Activated T-cell treated with anti-CD3 and anti-CD28 coated beads, Interleukin-2, amount 50 U/mL, for 48 hours (primary cell): ENCODE measurements around the gene TGFBR3.

Experiments used
- DNase-seq, 2 experiments: peaks; one replicate each; pipeline ENCODE4 v3.0.0-alpha.2; 2020

TGFBR3 gene

DNA sequence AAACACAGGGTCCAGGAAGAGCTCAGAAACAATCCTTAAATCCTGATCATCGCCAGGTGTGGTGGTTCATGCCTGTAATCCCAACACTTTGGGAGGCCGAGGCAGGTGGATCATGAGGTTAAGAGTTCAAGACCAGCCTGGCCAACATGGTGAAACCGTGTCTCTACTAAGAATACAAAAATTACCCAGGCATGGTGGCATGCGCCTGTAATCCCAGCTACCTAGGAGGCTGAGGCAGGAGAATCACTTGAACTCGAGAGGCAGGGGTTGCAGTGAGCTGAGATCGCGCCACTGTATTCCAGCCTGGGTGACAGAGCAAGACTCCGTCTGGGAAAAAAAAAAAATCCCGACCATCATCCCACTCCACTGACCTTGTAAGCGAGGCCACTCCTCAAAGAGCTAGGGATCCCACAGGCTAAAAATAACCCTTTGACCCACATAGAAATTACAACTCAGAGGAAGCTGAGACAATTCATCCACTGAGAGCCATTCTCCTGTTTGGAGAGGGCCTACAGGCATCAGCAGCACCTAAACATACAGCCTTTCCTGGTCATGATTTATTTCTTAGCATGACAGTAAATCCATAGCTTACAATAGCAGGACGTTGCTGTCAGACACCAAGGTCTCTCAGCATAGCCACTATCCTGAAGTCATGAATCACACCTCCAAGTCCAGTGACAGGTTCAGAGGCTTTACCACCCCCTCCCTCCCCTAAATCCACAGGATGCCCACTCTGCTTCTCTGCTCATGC lies 66.7 kb downstream of the TGFBR3 start:
- no peak for DNase-seq

DNA sequence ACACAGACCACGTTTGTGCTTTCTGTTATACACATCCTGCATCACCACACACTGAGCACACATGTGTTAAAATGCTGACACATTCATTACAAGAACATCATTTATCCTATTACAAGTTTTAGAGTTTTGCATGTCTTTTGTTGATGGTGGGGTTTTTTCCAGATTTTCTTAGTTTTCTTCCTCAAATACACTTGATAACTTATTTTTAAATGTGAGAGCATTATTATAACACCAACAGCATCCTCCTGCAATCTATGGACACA lies 67.3 kb downstream of the TGFBR3 start:
- no peak for DNase-seq

DNA sequence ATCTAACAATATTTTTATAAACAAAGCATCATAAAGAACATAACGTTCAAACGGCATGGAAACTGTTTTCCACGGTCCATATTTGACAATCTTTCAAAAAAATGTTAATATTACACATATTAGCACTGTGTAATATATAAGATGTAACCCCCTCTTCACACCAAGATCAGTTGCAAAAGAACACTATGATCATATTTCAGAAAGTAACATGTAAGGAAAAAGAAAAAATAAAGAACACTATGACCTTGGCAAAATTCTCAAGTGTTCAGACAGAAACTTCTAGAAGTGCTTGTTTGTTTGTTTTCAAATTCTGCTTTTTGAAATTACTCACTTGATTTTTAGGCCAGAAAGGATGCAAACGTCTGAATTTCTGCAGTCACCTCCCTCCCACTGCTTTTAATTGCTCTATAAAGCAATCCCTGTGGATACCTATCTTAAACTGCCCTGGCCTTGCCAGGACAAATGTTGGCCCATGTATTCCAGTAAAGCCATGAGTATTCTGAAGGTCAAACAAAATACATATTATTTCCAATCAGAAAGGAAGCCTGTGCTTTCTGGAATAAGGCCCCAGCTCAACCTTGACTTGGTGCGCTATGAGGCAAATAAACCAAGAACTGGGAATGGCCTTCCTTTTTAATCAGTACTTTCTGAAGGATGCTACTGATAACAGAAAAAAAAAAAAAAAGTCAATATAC lies 68.6 kb downstream of the TGFBR3 start:
- DNase-seq, result no peak

DNA sequence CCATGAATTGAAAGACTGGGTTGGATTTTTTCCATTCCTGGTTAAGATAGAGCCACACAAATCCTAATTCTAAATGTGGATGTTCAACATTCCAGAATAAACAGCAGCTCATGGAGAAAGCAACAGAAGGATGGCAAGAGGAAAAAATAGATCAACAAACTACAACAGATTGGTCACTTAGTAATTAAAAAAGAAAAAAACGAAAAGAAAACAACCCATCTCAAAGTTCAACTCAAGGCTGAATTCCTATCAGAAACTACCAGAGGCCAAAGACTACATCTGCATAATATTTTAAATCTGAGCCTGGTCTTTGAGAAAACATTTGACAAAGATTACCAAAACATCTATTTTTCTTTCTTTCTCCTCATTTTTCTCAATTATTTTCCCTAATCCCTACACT lies 69.9 kb downstream of the TGFBR3 start:
- no peak for DNase-seq

DNA sequence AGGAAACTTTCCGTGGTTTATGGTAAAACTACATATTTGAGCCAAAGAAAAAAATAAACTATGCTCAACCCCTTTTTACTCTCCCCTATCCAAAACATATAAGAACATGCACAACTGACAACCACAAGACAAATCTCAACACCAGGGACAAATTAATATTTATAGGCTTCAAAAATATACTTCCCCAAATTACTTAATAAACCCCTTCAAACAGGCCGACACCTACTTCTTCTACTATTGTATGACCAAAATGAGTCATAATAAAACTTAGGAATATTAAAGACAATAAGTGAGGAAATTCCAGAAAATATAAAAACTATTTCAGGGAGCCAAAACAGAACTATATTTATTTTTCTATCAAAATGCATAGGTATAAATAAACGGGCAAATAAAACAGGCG lies 71.5 kb downstream of the TGFBR3 start:
- no peak for DNase-seq

DNA sequence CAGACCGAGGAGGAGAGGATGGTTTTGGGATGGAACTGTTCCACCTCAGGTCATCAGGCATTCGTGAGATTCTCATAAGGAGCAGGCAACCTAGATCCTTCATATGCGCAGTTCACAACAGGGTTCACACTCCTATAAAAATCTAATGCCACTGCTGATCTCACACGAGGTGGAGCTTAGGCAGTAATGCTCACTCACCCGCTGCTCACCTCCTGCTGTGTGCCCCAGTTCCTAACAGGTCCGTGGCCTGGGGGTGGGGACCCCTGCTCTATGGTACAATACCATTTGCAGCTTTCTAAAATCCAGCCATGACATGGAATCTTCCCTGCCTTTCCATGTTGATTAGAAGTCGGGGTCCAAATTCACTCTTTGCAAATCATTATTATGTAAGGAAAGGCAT lies 72.1 kb downstream of the TGFBR3 start:
- no peak for DNase-seq

DNA sequence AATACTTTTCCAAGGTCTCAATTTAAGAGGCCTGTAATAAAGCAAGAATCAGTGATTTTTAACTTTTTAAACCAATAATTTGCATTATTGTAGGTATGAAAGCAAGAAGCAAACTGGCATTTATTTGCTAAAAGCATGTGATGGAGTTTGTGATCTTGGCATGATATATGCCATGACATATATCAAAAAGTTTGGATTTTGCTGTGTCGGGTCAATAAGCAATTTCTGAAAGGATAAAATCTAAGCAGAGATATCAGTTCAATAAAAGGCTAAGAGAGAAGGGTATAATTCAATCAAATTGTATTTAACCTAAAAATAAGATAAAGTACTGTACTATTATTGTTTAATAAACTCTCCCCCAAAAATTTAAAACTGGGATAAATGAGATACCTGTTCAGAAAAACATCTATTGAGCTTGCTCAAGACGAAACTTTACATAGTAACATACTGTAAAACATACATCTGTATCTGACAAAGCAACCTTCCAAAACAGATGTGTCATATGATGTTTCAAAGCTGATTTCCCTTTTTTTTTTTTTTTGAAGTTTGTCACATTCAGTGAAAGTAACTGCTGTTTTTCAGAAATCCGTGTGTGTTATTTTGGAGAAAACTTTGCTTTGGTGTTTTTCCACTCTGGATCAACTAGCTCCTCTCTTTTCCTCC lies 74.5 kb downstream of the TGFBR3 start:
- DNase-seq, result no peak

DNA sequence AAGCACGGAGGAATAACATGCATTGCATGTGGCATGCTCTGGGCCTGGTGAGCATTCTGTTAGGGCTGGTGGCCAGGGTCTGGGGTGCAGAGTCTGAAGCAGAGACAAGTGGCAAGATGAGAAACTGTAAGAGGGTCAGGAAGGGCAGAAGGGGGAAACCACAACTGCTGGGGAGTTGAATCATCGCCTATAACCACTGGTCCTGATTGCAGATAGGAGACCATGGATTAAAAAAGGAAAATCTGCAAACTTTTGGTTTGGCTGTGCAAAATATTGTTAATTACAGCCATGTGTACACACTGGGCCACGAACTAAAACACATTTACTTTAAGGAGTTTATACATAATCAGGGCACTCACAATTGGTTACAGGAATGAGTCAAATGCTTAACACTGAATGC lies 76.6 kb downstream of the TGFBR3 start:
- no peak for DNase-seq

DNA sequence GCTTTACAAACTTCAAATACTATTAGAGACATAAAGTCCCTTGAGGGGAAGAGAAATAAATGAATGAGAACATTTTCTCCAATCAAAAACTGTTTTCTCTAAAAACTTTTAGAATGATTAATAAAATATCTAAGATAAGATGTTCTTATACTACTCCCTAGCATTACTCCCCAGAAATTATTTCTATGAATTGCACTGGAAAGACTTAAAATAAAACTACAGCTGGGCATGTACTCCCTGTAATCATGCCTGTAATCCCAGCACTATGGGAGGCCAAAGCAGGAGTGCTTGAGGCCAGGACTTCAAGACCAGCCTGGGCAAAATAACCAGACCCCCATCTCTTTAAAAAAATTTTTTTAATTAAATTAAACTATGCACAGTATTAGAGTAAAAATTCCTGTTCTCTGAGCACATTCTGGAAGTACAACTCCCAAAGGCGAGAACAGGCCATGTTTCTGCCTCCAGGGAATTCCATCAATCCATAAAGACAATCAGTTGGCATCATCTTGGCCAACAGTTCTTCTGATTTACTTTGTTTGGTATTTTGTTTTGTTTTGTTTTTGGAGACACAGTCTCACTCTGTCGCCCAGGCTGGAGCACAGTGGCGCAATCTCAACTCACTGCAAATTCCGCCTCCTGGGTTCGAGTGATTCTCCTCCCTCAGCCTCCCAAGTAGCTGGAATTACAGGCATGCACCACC lies 77.9 kb downstream of the TGFBR3 start:
- DNase-seq, result no peak

DNA sequence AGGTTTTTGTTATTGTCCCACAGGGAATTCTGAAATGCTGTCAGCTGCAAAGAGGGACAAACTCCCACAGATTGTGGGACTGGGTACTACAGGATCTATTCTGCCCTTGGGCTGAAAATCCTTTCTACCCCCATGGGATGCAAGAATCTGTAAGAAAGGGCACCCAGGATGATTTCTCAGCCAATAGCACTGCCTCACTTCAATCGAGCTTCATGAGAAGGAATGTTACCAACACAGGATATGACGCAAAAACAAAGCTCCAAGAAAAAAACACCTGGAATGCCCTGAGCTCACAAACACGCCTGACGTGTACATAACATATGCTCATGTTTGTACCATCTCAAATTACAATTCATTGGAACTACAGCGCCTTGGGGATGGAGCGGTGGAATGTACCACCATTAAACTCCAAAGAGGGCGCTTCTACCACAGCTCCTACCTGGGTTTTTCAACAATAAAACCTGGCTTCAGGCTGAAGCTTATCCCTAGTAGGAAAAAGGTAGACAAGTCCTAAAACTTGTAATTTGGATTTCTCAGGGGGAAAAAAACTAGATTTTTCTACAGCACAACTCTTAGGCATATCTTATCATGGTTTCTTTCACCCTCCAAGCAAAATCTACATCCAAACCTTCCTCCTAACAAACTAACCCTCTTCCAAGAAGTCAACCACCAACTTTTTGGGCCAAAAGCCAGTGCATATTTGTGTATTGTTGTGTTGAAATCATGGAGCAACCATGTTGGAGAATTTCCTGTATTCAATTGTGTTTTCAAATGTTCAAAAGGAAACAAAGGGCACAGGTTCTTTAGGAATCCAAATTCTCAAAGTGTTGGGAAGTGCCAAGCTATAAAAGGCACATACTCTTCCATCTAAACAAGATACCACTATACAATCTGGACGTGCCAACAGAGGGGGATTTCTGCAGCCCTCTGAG lies 78.9 kb downstream of the TGFBR3 start:
- DNase-seq, result no peak

DNA sequence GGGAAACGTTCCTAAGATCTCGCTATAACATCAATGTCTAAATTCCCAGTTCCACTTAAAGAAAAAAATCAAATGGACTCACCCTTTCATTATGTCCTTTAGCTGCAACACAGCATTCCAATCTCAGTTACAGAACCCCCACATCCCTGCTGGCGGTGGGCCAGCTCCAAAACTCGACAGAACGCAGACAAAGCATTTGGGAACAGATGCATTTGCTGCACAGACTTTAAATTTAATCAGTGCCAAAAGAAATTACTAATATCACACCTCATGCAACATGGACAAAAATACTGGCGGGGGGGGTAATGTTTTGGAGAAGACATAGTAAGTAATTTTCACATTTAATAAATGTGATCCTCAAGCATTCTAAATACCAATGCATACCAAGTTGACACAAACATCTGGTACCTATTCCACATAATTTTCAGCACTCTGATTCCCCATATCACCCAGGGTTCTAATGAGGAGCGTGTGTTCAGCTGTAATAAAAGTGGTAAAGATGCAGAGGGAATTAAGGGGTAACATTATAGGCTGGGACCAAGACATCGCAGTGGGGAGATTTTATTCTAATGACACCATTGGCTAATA lies 79.7 kb downstream of the TGFBR3 start:
- no peak for DNase-seq

DNA sequence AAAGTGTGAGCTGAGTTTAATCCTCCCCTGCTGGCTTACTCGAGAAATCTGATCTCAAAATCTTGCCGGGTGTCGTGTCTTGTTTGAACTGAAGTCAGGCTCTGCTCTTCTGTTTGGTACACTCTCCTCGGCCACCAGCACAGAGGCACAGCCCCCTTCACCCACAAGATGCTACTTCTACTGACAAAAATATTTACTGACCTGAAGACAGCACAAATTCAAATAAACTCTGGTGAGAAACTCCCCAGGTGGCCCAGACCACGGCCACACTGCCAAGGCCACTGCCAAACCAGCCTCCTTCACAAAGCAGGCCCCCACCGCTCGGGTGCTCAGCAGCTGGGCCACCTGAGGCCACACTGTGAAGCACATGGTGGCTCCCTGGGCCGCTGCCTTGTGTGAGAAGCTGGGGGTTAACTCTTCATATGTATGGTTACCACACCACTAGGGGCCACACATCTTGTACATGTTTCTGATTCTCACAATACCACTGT lies 80.6 kb downstream of the TGFBR3 start:
- peak in 1 of 2 experiments; percentile 33 for DNase-seq

DNA sequence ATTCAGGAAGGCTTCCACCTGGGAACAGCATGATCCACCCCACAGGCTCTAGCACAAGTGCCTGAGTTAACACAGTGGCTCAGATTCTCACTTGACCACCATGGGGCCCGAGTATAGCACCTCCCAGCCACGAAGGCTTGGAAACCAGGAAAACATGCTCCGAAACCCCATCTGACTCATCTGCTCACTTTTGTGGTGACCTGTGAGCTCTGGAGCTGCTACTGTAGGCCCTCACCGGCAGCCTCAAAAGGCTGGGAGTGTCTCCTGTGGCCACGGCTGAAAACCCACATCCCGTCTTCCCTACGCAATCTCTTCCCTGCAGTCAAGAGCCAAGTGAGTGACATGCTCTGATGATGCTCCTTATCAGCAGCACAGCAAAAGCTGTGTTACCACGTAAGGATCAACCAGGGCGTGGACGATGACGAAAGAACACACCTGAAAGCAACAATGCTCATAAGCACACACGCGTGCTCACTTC lies 81.4 kb downstream of the TGFBR3 start:
- DNase-seq, result peak; percentile 83 to 86

DNA sequence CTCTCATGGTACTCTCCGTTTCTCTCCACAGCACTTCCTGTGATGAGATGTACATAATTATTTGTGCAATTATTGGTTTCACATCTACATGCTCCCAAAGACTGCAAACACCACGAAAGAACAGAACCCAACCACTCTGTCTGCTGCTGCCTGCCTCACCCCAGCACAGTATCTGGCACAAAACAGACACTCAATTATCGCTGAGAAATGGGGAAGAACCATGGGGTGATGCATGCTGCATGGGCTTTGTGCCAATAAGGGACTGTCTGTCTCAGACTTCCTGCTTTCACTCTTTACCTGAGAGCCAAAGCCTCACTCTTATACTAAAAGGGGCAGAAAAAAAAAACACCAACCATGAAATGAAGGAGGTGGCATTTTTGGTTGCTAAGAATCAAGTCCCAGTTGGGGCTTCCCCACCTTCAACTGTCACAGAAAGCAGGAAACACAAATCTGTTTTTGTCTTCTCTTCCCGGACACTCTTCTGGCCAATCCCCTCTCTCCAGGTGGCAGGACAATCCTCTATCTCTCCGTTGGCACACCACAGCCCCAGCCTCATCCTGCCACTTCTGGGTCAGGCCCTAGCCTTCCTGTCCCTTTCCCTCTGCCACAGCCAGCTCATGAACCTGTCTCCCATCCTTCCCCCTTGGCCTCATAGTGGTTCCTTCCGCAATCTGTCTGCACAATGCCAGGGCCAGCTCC lies 82.0 kb downstream of the TGFBR3 start:
- DNase-seq, result peak; percentile 78 to 79

DNA sequence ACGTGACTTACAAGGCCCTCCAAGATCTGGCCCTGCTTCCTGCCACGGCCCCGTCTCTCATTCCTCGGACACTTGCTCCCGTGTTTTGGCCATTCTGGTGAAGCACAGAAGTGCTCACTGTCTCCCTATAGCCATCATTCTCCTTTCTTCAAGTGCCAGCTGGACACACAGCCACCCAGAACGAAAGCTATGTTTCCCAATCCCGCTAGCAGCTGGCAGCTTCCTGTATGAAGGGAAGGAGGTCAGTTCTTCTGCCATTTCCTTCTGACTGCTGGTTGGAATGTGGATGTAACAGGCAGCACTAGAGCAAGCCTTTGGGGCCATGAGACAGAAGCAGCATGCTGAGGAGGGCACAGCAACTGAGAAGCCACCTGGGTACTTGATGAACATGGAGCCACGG lies 82.8 kb downstream of the TGFBR3 start:
- no peak for DNase-seq

DNA sequence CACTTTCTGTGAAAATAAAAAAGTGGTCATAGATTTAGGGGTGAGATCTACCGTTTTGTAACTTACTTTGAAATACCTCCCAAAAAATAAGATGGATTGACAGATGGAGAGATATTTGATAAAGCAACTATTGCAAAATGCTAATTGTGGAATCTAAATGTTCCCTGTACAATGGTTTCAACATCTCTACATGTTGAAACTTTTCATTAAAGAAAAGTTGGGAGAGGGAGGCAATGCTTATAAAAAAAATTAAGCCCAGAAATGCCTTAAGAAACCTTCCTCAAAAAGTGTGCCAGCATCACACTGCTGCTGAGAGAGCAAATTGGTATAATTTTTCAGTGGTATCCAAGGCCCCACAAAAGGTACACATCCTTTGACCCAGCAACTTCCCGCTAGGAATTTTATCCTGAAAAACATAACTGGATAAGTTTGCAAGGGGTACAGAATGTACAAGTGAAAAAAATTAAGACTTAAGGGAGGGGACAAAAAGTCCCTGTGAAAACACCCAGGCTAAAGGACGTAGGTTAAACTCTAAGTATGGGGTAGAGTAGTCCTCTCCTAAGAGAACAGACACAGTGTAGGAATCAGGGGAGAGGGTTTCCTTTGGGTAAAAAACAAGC lies 84.3 kb downstream of the TGFBR3 start:
- no peak for DNase-seq

DNA sequence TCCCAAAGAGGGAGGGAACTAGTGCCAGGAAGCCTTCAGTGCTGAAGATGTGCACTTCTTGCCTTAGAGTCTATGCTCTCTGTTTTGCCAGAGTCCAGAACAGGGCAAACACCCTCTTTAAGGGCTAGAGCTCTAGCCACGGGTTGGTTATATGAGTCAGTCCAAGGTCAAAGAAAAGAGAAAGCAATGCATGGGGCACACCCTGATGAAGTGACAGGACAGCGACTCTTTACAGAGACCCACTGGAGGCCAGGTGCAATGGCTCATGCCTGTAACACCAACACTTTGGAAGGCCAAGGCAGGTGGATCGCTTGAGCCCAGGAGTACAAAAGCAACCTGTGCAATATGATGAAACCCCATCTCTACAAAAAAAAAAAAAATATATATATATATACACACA lies 86.1 kb downstream of the TGFBR3 start:
- DNase-seq, result no peak

DNA sequence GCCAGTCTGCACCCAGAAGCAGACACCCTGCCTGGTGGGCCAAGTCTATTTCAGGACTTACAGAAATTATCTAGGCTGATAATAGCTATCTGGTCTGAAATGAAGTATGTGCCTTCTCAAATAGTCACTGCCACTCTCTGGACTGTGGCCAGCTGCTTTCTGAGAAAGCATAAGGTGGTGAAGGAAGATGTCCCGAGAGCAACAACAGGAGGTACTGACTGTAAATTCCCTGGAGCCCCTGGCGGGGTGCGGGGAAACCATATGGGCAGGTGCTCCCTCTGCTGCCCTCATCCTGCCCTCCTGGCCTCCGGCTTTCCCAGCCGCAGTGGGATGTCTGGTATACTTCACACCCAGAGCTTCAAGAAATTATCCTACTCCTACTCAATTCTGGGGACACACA lies 86.8 kb downstream of the TGFBR3 start:
- DNase-seq, result no peak

DNA sequence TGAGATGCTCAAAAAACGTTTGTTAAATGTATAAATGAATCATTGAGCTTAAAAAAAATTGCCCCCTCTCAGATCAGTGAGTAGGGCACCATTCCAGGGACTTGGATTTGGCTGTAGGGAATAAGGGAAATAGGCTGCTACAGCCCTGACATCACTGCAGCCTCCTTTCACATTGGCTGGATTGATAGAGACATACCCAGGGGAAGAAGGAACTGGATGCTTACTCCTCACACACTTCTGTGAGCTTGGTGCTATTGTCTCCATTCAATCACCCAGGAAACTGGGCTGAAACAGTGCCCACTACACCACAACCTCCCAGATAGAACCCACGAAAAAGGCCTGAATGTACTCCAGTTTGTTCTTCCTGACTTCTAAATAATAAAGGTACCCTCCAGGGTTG lies 87.2 kb downstream of the TGFBR3 start:
- DNase-seq, result no peak

DNA sequence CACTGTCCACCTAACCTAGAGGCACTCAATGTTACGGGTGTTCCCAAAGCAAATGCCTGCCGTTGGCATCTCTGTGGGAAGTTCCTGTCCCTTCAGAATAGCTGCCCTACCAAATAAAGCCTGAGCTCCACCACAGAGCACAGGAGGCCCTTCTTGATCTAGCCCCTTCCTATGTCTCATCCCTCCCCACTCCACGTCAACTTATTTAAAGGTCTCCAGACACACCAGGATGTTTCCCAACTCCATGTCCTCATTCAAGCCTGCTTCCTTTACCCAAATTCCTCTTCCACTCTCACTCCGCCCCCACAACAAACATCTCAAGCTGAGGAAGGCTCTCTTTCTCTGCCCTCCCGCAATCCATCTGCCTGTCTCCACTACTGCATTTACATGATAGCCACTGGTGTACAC lies 87.7 kb downstream of the TGFBR3 start:
- no peak for DNase-seq

DNA sequence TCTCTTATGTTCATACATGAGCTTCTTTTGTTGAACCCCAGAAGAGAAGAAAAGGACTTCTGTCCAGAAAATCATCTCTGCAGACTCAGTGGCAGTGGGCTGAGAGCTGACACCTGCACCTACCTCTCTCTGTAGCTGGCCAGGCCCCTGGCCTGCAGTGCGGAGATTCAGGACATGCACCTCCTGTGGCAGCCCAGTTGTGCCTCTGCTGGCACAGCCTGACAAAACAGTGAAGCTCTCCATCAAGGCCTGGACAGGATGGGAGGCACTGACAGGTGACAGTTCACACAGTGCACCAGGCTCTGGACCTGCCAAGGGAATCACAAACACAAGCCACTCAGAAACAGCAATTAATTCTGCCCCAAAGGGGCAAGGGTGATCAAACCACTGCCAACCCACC lies 88.8 kb downstream of the TGFBR3 start:
- DNase-seq, result no peak
